HCT116 (cell line): ENCODE data around the gene TBXA2R. TPM values are rescaled to one million over a fixed set of nuclear protein-coding genes. Genes with fewer than 3 reads are reported as not detected.

Source experiments
- ATAC-seq: fragments of 200-7000 bp; cut with Tn5 transposase; 2 replicates; pipeline ENCODE4 v1.9.1; 2020; ENCODE audit warnings: mild to moderate bottlenecking, moderate library complexity
- BruUV-seq: library from RNA; stranded (reverse); fragments of 400-500 nt; replicated peaks from 2 replicates; lab custom pipeline; 2021; lab: Mats Ljungman, UMichigan
- CTCF ChIA-PET: fragments of 300-600 bp; sonication (Branson Sonifier 250); formaldehyde crosslinking; loops from one replicate; lab custom pipeline; 2021; ENCODE audit warnings: antibody characterized with exemption; lab: Charles Lee
- POLR2A ChIA-PET: fragments of 300-600, 350-600 bp; sonication (Branson Sonifier 250); formaldehyde crosslinking; loops from one replicate; lab custom pipeline; 2021; ENCODE audit warnings: antibody characterized with exemption; lab: Charles Lee
- RAD21 ChIA-PET, 2 experiments: fragments of 300-600 bp; sonication (Branson Sonifier 250); formaldehyde crosslinking; loops; one replicate each; lab custom pipeline; 2023; ENCODE audit warnings: low total read pairs in 2 of 2; ENCODE audit not compliant: uncharacterized antibody in 2 of 2, unreplicated experiment in 2 of 2, low non-redundant PET in 1 of 2; lab: Charles Lee
- DNase-seq: peaks from one replicate; pipeline ENCODE4 v3.0.0-alpha.2; 2010; ENCODE audit warnings: low read depth, low spot score
- H2AFZ ChIP-seq: fragments of 200-600 bp; shearing (Covaris generic), sonication (generic); 2 replicates; pipeline ENCODE4 v1.6.1; 2017; ENCODE audit warnings: low read depth, mixed run types, mixed read lengths, antibody characterized with exemption, low read length; ENCODE audit not compliant: poor library complexity, severe bottlenecking
- H3K27ac ChIP-seq: 2 replicates; pipeline ENCODE4 v1.5.1; 2012; ENCODE audit warnings: low read depth, low read length
- H3K27me3 ChIP-seq: fragments of 200-600 bp; sonication (generic); 2 replicates; pipeline ENCODE4 v1.6.1; 2016; ENCODE audit warnings: mixed run types, low read length, mixed read lengths; ENCODE audit not compliant: insufficient read depth
- H3K36me3 ChIP-seq, 2 experiments: fragments of 200-500 bp in 1 of 2; fragments of 200-600 bp in 1 of 2; sonication (Bioruptor generic) in 1 of 2; sonication (generic) in 1 of 2; 2 replicates each; pipeline versions ENCODE4 v1.5.1 to v1.6.1; 2014 to 2016; ENCODE audit warnings: low read length in 2 of 2, inconsistent platforms in 1 of 2, mixed read lengths in 1 of 2, mixed run types in 1 of 2; ENCODE audit not compliant: insufficient read depth in 2 of 2, control insufficient read depth in 1 of 2
- H3K4me1 ChIP-seq, 2 experiments: fragments of 200-600 bp in 1 of 2; sonication (generic) in 1 of 2; 2 replicates each; pipeline versions ENCODE4 v1.5.1 to v1.6.1; 2012 to 2017; ENCODE audit warnings: low read length in 2 of 2, inconsistent platforms in 1 of 2, mild to moderate bottlenecking in 1 of 2, mixed read lengths in 1 of 2, mixed run types in 1 of 2, moderate library complexity in 1 of 2; ENCODE audit not compliant: insufficient read depth in 2 of 2, control insufficient read depth in 1 of 2
- H3K4me2 ChIP-seq: fragments of 200-600 bp; sonication (generic); 2 replicates; pipeline ENCODE4 v1.6.1; 2017; ENCODE audit warnings: mixed run types, low read length, mixed read lengths
- H3K4me3 ChIP-seq, 2 experiments: fragments of 200-600 bp in 1 of 2; sonication (generic) in 1 of 2; replicated peaks in 1 of 2; 2 replicates each; pipeline ENCODE4 v1.5.1; 2011 to 2016; ENCODE audit warnings: low read length in 2 of 2, control low read depth in 1 of 2, low read depth in 1 of 2, mild to moderate bottlenecking in 1 of 2, mixed read lengths in 1 of 2, mixed run types in 1 of 2
- H3K79me2 ChIP-seq: fragments of 200-600 bp; sonication (generic); 2 replicates; pipeline ENCODE4 v1.6.1; 2017; ENCODE audit warnings: mild to moderate bottlenecking, mixed run types, low read length, moderate library complexity, mixed read lengths; ENCODE audit not compliant: insufficient read depth
- H3K9ac ChIP-seq: fragments of 200-600 bp; sonication (generic); 2 replicates; pipeline ENCODE4 v1.6.1; 2016; ENCODE audit warnings: low read length, mixed read lengths
- H3K9me2 ChIP-seq: fragments of 200-600 bp; sonication (generic), shearing (Covaris generic); 2 replicates; pipeline ENCODE4 v1.6.1; 2017; ENCODE audit warnings: mixed run types, mild to moderate bottlenecking, moderate library complexity; ENCODE audit not compliant: insufficient read depth
- H3K9me3 ChIP-seq, 2 experiments: fragments of 200-500 bp in 1 of 2; fragments of 200-600 bp in 1 of 2; sonication (Bioruptor generic) in 1 of 2; sonication (generic) in 1 of 2; 2 replicates each; pipeline ENCODE4 v1.6.1; 2014 to 2017; ENCODE audit warnings: low read length in 2 of 2, mixed read lengths in 2 of 2, inconsistent platforms in 1 of 2, low read depth in 1 of 2, mild to moderate bottlenecking in 1 of 2, mixed run types in 1 of 2, moderate library complexity in 1 of 2; ENCODE audit not compliant: control insufficient read depth in 1 of 2, insufficient read depth in 1 of 2
- H4K20me1 ChIP-seq: fragments of 200-600 bp; sonication (generic), shearing (Covaris generic); 2 replicates; pipeline ENCODE4 v1.6.1; 2017; ENCODE audit warnings: mixed run types, mild to moderate bottlenecking, moderate library complexity; ENCODE audit not compliant: insufficient read depth
- CBX3 ChIP-seq: IDR thresholded peaks from 2 replicates; pipeline ENCODE4 v1.6.1; 2012; ENCODE audit warnings: low read depth
- EZH2phosphoT487 ChIP-seq: fragments of 200-600 bp; IDR thresholded peaks from 2 replicates; pipeline ENCODE4 v1.6.1; 2018; ENCODE audit warnings: antibody characterized with exemption, borderline replicate concordance
- JUND ChIP-seq: IDR thresholded peaks from 2 replicates; pipeline ENCODE4 v1.6.1; 2012
- RAD21 ChIP-seq: IDR thresholded peaks from 2 replicates; pipeline ENCODE4 v1.6.1; 2012; ENCODE audit warnings: low read depth, mild to moderate bottlenecking
- SRF ChIP-seq: IDR thresholded peaks from 2 replicates; pipeline ENCODE4 v1.6.1; 2012; ENCODE audit warnings: low read depth
- intact Hi-C: fragments of 100-400 bp; cut with micrococcal nuclease; formaldehyde crosslinking; loops from 2 replicates; pipeline ENCODE4 v1.10.0; 2022
- total RNA-seq: library from RNA; stranded (reverse); gene quantifications from one replicate; pipeline ENCODE4 v1.2.1, GENCODE V29; 2021; ENCODE audit not compliant: unreplicated experiment
- TF ChIP-seq, protein P1 (sequence below), 3 experiments: fragments of 200-600 bp in 1 of 3; sonication (generic) in 1 of 3; IDR thresholded peaks in 2 of 3; conservative IDR thresholded peaks in 1 of 3; 2 replicates each; pipeline ENCODE4 v1.5.1; 2012 to 2017; ENCODE audit warnings: low read depth in 2 of 3, low read length in 2 of 3, antibody characterized with exemption in 1 of 3, borderline replicate concordance in 1 of 3, control low read depth in 1 of 3, mild to moderate bottlenecking in 1 of 3, mixed read lengths in 1 of 3, mixed run types in 1 of 3, moderate library complexity in 1 of 3; ENCODE audit not compliant: insufficient read depth in 1 of 3

TBXA2R gene
- total RNA-seq, 1 experiment from 2014 or later: 2.3 TPM

GRCh38 chr19:3653865-3654513, 47.3 kb upstream of the TBXA2R start:
- no peak for DNase-seq
- no peak overlapping the region for H3K4me2 ChIP-seq
- H3K4me1 ChIP-seq: peaks cover 0 to 7% of the 10 kb centered on the region in 2 experiments; a peak in 1 of 4 replicates
- H4K20me1 ChIP-seq: no peaks in the 10 kb centered on the region
- no peak overlapping the region for H3K27ac ChIP-seq
- no peak for TF ChIP-seq SRF
- TF ChIP-seq, protein P1, sequence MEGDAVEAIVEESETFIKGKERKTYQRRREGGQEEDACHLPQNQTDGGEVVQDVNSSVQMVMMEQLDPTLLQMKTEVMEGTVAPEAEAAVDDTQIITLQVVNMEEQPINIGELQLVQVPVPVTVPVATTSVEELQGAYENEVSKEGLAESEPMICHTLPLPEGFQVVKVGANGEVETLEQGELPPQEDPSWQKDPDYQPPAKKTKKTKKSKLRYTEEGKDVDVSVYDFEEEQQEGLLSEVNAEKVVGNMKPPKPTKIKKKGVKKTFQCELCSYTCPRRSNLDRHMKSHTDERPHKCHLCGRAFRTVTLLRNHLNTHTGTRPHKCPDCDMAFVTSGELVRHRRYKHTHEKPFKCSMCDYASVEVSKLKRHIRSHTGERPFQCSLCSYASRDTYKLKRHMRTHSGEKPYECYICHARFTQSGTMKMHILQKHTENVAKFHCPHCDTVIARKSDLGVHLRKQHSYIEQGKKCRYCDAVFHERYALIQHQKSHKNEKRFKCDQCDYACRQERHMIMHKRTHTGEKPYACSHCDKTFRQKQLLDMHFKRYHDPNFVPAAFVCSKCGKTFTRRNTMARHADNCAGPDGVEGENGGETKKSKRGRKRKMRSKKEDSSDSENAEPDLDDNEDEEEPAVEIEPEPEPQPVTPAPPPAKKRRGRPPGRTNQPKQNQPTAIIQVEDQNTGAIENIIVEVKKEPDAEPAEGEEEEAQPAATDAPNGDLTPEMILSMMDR (IDR thresholded peaks at IDR 0.05 in 2 of 3, conservative IDR thresholded peaks at IDR 0.05 in 1 of 3; ENCODE audit: borderline replicate concordance in 1 of 3, insufficient read depth in 1 of 3, low read depth in 2 of 3, low read length in 2 of 3): peak; percentile 22 to 58 (median 46); a peak in 5 of 6 replicates
- TF ChIP-seq JUND: no peak
- peak; percentile 56 for TF ChIP-seq RAD21
- no peak for TF ChIP-seq CBX3
- TF ChIP-seq EZH2phosphoT487: no peak
- no peaks in the 10 kb centered on the region for H3K9me3 ChIP-seq
- no peak overlapping the region for H3K4me3 ChIP-seq
- intact Hi-C loops: no loop called here
- H3K9ac ChIP-seq: no peak overlapping the region
- no peak overlapping the region for H2AFZ ChIP-seq
- BruUV-seq: no TSS peak
- ChIA-PET CTCF (no interaction called here), RAD21 (no interaction called here), POLR2A (no interaction called here)
- H3K9me2 ChIP-seq: no peaks in the 10 kb centered on the region
- H3K79me2 ChIP-seq: no peaks in the 10 kb centered on the region
- ATAC-seq: peak; percentile 49; the same call in 1 of the 2 replicates
- no peaks in the 10 kb centered on the region for H3K27me3 ChIP-seq
- H3K36me3 ChIP-seq: peaks cover 0 to 2% of the 10 kb centered on the region in 2 experiments; a peak in 1 of 4 replicates
